ENCODE results near the gene RRAD.

The RRAD gene

DNA sequence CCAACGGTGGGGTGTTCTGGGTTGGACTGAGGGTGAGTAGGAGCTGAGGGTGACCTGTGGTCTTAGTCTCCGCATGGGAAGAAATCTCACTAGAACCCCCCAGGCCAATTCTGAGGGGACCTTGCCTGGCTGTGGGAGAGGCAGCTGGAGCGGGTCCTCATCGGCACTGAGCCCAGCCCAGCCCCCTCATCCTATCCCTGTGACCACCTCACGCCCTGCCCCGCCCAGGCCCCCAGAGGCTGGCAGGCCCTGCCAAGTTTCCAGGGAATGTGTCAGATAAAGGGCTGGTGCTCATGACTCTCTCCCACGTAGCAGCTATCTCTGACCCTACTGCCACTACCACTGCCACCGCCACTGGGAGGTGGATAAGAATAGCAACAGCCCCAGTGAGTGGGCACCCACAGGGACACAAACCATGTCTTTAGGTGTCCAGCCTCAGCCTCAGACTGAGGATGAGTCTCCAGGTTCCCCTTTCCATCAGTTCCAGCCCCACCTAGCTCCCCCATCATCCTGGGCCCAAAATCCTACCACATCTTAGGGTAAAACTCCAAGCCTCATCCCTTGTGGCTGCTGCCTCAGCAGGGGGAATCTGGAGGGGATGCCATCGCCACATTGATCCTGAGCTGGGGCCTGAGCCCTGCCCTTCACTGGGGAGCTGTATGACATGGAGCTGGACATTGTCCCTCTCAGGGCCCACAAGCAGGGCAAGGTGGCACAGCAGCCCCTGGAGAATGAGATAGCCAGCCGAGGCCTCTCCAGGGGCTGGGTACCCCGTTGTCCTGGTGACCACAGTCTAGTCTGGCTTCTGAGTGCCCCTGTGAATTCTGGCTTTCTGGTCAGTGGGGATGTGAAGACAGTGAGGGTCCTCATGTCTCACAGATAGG, 21.5 kb downstream of the RRAD start:
- Histone ChIP-seq H3K27me3 (ENCODE audit: insufficient read depth, poor library complexity, severe bottlenecking) (no peaks in the 10 kb centered on the region), H3K4me3 (replicated peaks; ENCODE audit: insufficient read depth, low read length) (no peak overlapping the region), H3K27ac (replicated peaks) (no peak overlapping the region)
- TF ChIP-seq SPI1 (IDR thresholded peaks at IDR 0.05; ENCODE audit: borderline replicate concordance, low read depth) = no peak
- TF ChIP-seq POLR2AphosphoS5 (IDR thresholded peaks at IDR 0.05; ENCODE audit: low read depth) = no peak
- no peak for TF ChIP-seq REST (IDR thresholded peaks at IDR 0.05; ENCODE audit: insufficient replicate concordance, low read depth)
- TF ChIP-seq, protein P1, sequence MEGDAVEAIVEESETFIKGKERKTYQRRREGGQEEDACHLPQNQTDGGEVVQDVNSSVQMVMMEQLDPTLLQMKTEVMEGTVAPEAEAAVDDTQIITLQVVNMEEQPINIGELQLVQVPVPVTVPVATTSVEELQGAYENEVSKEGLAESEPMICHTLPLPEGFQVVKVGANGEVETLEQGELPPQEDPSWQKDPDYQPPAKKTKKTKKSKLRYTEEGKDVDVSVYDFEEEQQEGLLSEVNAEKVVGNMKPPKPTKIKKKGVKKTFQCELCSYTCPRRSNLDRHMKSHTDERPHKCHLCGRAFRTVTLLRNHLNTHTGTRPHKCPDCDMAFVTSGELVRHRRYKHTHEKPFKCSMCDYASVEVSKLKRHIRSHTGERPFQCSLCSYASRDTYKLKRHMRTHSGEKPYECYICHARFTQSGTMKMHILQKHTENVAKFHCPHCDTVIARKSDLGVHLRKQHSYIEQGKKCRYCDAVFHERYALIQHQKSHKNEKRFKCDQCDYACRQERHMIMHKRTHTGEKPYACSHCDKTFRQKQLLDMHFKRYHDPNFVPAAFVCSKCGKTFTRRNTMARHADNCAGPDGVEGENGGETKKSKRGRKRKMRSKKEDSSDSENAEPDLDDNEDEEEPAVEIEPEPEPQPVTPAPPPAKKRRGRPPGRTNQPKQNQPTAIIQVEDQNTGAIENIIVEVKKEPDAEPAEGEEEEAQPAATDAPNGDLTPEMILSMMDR (IDR thresholded peaks at IDR 0.05; ENCODE audit: insufficient read depth, low read length) = no peak
- no peak for TF ChIP-seq GABPA (IDR thresholded peaks at IDR 0.05; ENCODE audit: low read depth)
- DNase-seq (ENCODE audit: low read depth in 1 of 2, low spot score in 1 of 2) = no peak

- Histone ChIP-seq H3K4me3 (replicated peaks; ENCODE audit: insufficient read depth, low read length) (no peak overlapping the region), H3K27ac (replicated peaks) (no peak overlapping the region), H3K27me3 (ENCODE audit: insufficient read depth, poor library complexity, severe bottlenecking) (no peaks in the 10 kb centered on the region)
- TF ChIP-seq SPI1 (IDR thresholded peaks at IDR 0.05; ENCODE audit: borderline replicate concordance, low read depth) = no peak
- TF ChIP-seq POLR2AphosphoS5 (IDR thresholded peaks at IDR 0.05; ENCODE audit: low read depth) = no peak
- TF ChIP-seq REST (IDR thresholded peaks at IDR 0.05; ENCODE audit: insufficient replicate concordance, low read depth) = no peak
- no peak for TF ChIP-seq GABPA (IDR thresholded peaks at IDR 0.05; ENCODE audit: low read depth)
- TF ChIP-seq, protein P1 (IDR thresholded peaks at IDR 0.05; ENCODE audit: insufficient read depth, low read length) = no peak
- DNase-seq (ENCODE audit: low read depth in 1 of 2, low spot score in 1 of 2) = no peak
Observed at GRCh38 chr16:66902648-66903543, 22.4 kb downstream of the RRAD start.

DNA sequence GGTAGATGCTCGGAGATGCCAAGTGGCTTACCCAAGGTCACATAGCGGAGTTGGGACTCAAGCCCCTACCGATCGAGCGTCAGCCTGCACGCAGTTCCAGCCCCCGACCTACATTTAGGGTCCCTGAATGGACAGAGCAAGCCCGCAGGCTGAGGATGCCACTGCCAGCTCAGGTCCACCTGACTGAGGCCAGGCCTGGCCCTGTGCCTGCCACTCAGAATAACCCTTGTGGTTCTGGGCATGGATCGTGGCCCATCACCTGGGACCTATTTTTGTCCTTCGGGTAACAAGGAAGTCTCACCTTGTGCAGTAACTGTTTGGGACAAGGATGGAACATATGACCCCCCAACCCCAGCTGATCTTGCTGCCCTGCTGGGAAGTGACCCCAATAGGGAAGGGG, 23.7 kb downstream of the RRAD start:
- H3K27ac ChIP-seq (replicated peaks) = no peak overlapping the region
- no peaks in the 10 kb centered on the region for H3K27me3 ChIP-seq (ENCODE audit: insufficient read depth, poor library complexity, severe bottlenecking)
- DNase-seq (ENCODE audit: low read depth in 1 of 2, low spot score in 1 of 2) = no peak
- no peak for TF ChIP-seq REST (IDR thresholded peaks at IDR 0.05; ENCODE audit: insufficient replicate concordance, low read depth)
- TF ChIP-seq SPI1 (IDR thresholded peaks at IDR 0.05; ENCODE audit: borderline replicate concordance, low read depth) = no peak
- TF ChIP-seq, protein P1 (IDR thresholded peaks at IDR 0.05; ENCODE audit: insufficient read depth, low read length) = no peak
- TF ChIP-seq POLR2AphosphoS5 (IDR thresholded peaks at IDR 0.05; ENCODE audit: low read depth) = no peak
- TF ChIP-seq GABPA (IDR thresholded peaks at IDR 0.05; ENCODE audit: low read depth) = no peak
- no peak overlapping the region for H3K4me3 ChIP-seq (replicated peaks; ENCODE audit: insufficient read depth, low read length)

Data from HL-60 (cell line).